Measurements from ENCODE around the gene OSBPL2.

- TF ChIP-seq EZH2 (IDR thresholded peaks at IDR 0.05; ENCODE audit: low read length) = no peak
- TF ChIP-seq, protein P1, sequence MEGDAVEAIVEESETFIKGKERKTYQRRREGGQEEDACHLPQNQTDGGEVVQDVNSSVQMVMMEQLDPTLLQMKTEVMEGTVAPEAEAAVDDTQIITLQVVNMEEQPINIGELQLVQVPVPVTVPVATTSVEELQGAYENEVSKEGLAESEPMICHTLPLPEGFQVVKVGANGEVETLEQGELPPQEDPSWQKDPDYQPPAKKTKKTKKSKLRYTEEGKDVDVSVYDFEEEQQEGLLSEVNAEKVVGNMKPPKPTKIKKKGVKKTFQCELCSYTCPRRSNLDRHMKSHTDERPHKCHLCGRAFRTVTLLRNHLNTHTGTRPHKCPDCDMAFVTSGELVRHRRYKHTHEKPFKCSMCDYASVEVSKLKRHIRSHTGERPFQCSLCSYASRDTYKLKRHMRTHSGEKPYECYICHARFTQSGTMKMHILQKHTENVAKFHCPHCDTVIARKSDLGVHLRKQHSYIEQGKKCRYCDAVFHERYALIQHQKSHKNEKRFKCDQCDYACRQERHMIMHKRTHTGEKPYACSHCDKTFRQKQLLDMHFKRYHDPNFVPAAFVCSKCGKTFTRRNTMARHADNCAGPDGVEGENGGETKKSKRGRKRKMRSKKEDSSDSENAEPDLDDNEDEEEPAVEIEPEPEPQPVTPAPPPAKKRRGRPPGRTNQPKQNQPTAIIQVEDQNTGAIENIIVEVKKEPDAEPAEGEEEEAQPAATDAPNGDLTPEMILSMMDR (optimal IDR thresholded peaks at IDR 0.05 in 1 of 3, IDR thresholded peaks at IDR 0.05 in 1 of 3, conservative IDR thresholded peaks at IDR 0.05 in 1 of 3; ENCODE audit: extremely low read depth in 1 of 3, insufficient read depth in 2 of 3, low read length in 3 of 3) = no peak
Observed at GRCh38 chr20:62205618-62206387, 32.5 kb upstream of the OSBPL2 start.

All from keratinocyte (primary cell).